CD4-positive, CD25-positive, alpha-beta regulatory T cell (primary cell): ENCODE data around the gene UNC5B. TPM values are rescaled to one million over a fixed set of nuclear protein-coding genes. Genes with fewer than 3 reads are reported as not detected.
A peak's percentile ranks its signal among the peaks of the same experiment; 100 is the strongest.

Experiments used
- ATAC-seq, 2 donors: fragments of 150-1000 bp; cut with Tn5 transposase; one replicate each; pipeline ENCODE4 v1.10.0; 2021; ENCODE audit warnings: low read depth in 2 of 2, moderate number of reproducible peaks in 2 of 2, moderate library complexity in 1 of 2
- DNase-seq, 3 donors: peaks; one replicate each; pipeline versions ENCODE4 v3.0.0 to v3.0.0-alpha.2; 2012 to 2022; ENCODE audit warnings: mixed read lengths in 1 of 3
- H3K27ac ChIP-seq: one replicate; pipeline ENCODE4 v1.7.0; 2013; ENCODE audit warnings: mild to moderate bottlenecking, low read length; ENCODE audit not compliant: insufficient read depth, poor library complexity, severe bottlenecking
- H3K27me3 ChIP-seq: one replicate; pipeline ENCODE4 v1.7.0; 2013; ENCODE audit warnings: low read length; ENCODE audit not compliant: control insufficient read depth, insufficient read depth
- H3K36me3 ChIP-seq: one replicate; pipeline ENCODE4 v1.7.0; 2013; ENCODE audit warnings: mild to moderate bottlenecking, low read length, moderate library complexity; ENCODE audit not compliant: control insufficient read depth, insufficient read depth
- H3K4me1 ChIP-seq: 2 replicates; pipeline ENCODE4 v1.7.0; 2013; ENCODE audit warnings: mild to moderate bottlenecking, low read length; ENCODE audit not compliant: insufficient read depth, control insufficient read depth, poor library complexity, severe bottlenecking
- H3K4me3 ChIP-seq: one replicate; pipeline ENCODE4 v1.7.0; 2013; ENCODE audit warnings: low read depth, mild to moderate bottlenecking, low read length, moderate library complexity
- H3K9me3 ChIP-seq, 2 experiments: 1 replicate in 1 of 2; 2 replicates in 1 of 2; pipeline ENCODE4 v1.7.0; 2013; ENCODE audit warnings: low read length in 2 of 2, mild to moderate bottlenecking in 1 of 2, moderate library complexity in 1 of 2; ENCODE audit not compliant: control insufficient read depth in 2 of 2
- H3K27ac Mint-ChIP-seq, 3 donors: one replicate each; pipeline ENCODE4 v1.8.0; 2020 to 2022; ENCODE audit warnings: mild to moderate bottlenecking in 3 of 3, mixed read lengths in 3 of 3, moderate library complexity in 2 of 3
- H3K27me3 Mint-ChIP-seq: one replicate; pipeline ENCODE4 v1.8.0; 2022; ENCODE audit warnings: mild to moderate bottlenecking, mixed read lengths
- H3K36me3 Mint-ChIP-seq: one replicate; pipeline ENCODE4 v1.8.0; 2020; ENCODE audit warnings: mixed read lengths
- H3K4me1 Mint-ChIP-seq, 4 donors: one replicate each; pipeline ENCODE4 v1.8.0; 2020 to 2022; ENCODE audit warnings: mixed read lengths in 4 of 4, mild to moderate bottlenecking in 1 of 4
- H3K4me3 Mint-ChIP-seq, 4 donors: one replicate each; pipeline ENCODE4 v1.8.0; 2020 to 2022; ENCODE audit warnings: mild to moderate bottlenecking in 4 of 4, mixed read lengths in 4 of 4, moderate library complexity in 3 of 4
- H3K9me3 Mint-ChIP-seq, 7 donors: one replicate each; pipeline ENCODE4 v1.8.0; 2020 to 2022; ENCODE audit warnings: mixed read lengths in 7 of 7, mild to moderate bottlenecking in 3 of 7, moderate library complexity in 2 of 7
- polyA plus RNA-seq, 4 donors: library from polyadenylated mRNA; unstranded; fragments of 300-500 nt; fragmentation: Illumina TruSeq; gene quantifications; one replicate each; pipeline ENCODE4 v1.2.3, GENCODE V29; 2021
- total RNA-seq: library from RNA; stranded (reverse); gene quantifications from one replicate; pipeline ENCODE4 v1.2.3, GENCODE V29; 2022

Gene UNC5B
- total and polyA plus RNA-seq, 5 donors from 2014 or later, result 0.07 TPM; not detected in 4

DNA sequence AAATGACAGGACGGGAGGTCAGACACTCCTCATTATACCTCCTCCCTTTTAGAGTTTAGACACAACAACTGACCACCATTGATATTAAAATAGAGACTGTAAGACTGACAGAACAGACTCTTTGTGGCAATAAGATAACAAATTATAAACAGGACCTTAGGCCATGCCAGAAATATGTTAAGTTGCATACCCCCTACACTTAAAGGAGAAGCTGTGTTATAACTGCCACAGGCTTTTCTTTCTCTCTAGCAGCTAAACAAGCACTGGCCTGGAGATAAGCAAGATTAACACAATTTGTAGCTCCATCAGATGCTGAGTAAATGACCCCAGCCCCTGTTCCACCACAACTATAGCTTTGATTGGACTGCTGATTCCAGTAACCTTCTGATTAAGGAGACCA lies 10.5 kb upstream of the UNC5B start:
- H3K4me1 Mint-ChIP-seq, result no peaks in the 10 kb centered on the region
- Histone ChIP-seq H3K9me3 (peaks cover 7 to 9% of the 10 kb centered on the region in 2 experiments), H3K4me1 (no peaks in the 10 kb centered on the region), H3K36me3 (no peaks in the 10 kb centered on the region), H3K27me3 (peaks cover 8% of the 10 kb centered on the region), H3K4me3 (no peak overlapping the region), H3K27ac (no peak overlapping the region)
- DNase-seq (no peak), ATAC-seq (no peak)
- H3K9me3 Mint-ChIP-seq, result peaks cover 0 to 20% (median 4%) of the 10 kb centered on the region in 7 donors
- H3K27me3 Mint-ChIP-seq, result peaks cover 10% of the 10 kb centered on the region
- no peak overlapping the region for H3K27ac Mint-ChIP-seq
- peaks cover 3% of the 10 kb centered on the region for H3K36me3 Mint-ChIP-seq
- H3K4me3 Mint-ChIP-seq, result no peak overlapping the region

DNA sequence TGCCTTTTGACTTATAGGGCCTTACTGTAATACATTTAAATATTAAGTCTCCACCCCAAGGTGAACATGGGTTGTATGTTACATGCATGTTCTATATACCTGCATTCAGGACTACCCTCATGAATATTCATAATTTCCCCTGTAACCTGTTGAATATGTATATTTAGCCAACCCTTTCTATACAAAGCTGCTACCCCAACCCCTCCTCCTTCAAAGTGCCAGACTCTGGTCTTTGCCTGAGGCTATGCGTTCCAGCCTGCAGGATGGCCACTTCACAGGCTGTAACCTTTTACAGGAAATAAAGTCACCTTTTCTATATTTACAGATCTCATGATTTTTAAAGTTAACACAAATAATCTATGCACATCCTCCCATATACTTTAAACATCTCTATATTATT lies 10.1 kb upstream of the UNC5B start:
- Histone ChIP-seq H3K4me1 (no peaks in the 10 kb centered on the region), H3K9me3 (peaks cover 7 to 9% of the 10 kb centered on the region in 2 experiments), H3K27me3 (peaks cover 9% of the 10 kb centered on the region), H3K36me3 (no peaks in the 10 kb centered on the region), H3K27ac (no peak overlapping the region), H3K4me3 (no peak overlapping the region)
- Mint-ChIP-seq H3K27ac (no peak overlapping the region), H3K36me3 (no peaks in the 10 kb centered on the region), H3K4me1 (no peaks in the 10 kb centered on the region), H3K4me3 (no peak overlapping the region), H3K27me3 (peaks cover 11% of the 10 kb centered on the region), H3K9me3 (peaks cover 0 to 17% (median 4%) of the 10 kb centered on the region in 7 donors)
- ATAC-seq, result no peak
- DNase-seq, result no peak

- H3K27ac ChIP-seq, result no peak overlapping the region
- no peaks in the 10 kb centered on the region for H3K36me3 Mint-ChIP-seq
- peaks cover 0 to 5% (median 0%) of the 10 kb centered on the region in 4 donors for H3K4me1 Mint-ChIP-seq
- H3K27me3 ChIP-seq, result peaks cover 10% of the 10 kb centered on the region
- H3K4me3 Mint-ChIP-seq, result no peak overlapping the region
- no peak overlapping the region for H3K4me3 ChIP-seq
- H3K27me3 Mint-ChIP-seq, result peaks cover 19% of the 10 kb centered on the region
- ATAC-seq, result no peak
- H3K9me3 Mint-ChIP-seq, result peaks cover 0 to 11% (median 3%) of the 10 kb centered on the region in 7 donors
- H3K27ac Mint-ChIP-seq, result no peak overlapping the region
- no peaks in the 10 kb centered on the region for H3K36me3 ChIP-seq
- no peak for DNase-seq
- no peaks in the 10 kb centered on the region for H3K4me1 ChIP-seq
- H3K9me3 ChIP-seq, result peaks cover 3% of the 10 kb centered on the region in 2 experiments
These were observed 9.2 kb upstream of the UNC5B start for GRCh38 chr10:71203124-71203523.

- Histone ChIP-seq H3K9me3 (no peaks in the 10 kb centered on the region), H3K36me3 (no peaks in the 10 kb centered on the region), H3K4me1 (no peaks in the 10 kb centered on the region), H3K4me3 (no peak overlapping the region), H3K27ac (no peak overlapping the region), H3K27me3 (peaks cover 10% of the 10 kb centered on the region)
- no peak overlapping the region for H3K27ac Mint-ChIP-seq
- DNase-seq (no peak), ATAC-seq (no peak)
- peaks cover 0 to 5% (median 2%) of the 10 kb centered on the region in 7 donors for H3K9me3 Mint-ChIP-seq
- H3K27me3 Mint-ChIP-seq, result peaks cover 24% of the 10 kb centered on the region
- peaks cover 0 to 5% (median 0%) of the 10 kb centered on the region in 4 donors for H3K4me1 Mint-ChIP-seq
- H3K36me3 Mint-ChIP-seq, result no peaks in the 10 kb centered on the region
- H3K4me3 Mint-ChIP-seq, result no peak overlapping the region
These were observed 8.7 kb upstream of the UNC5B start for GRCh38 chr10:71203716-71204115.

GRCh38 chr10:71204746-71205145 lies 7.6 kb upstream of the UNC5B start:
- ATAC-seq, result no peak
- peaks cover 34% of the 10 kb centered on the region for H3K27me3 Mint-ChIP-seq
- no peaks in the 10 kb centered on the region for H3K36me3 Mint-ChIP-seq
- Histone ChIP-seq H3K36me3 (no peaks in the 10 kb centered on the region), H3K4me1 (peaks cover 4% of the 10 kb centered on the region), H3K4me3 (no peak overlapping the region), H3K27ac (no peak overlapping the region), H3K9me3 (no peaks in the 10 kb centered on the region), H3K27me3 (peaks cover 12% of the 10 kb centered on the region)
- H3K4me3 Mint-ChIP-seq, result no peak overlapping the region
- no peak overlapping the region for H3K27ac Mint-ChIP-seq
- no peak for DNase-seq
- H3K9me3 Mint-ChIP-seq, result no peaks in the 10 kb centered on the region
- H3K4me1 Mint-ChIP-seq, result peaks cover 0 to 5% (median 0%) of the 10 kb centered on the region in 4 donors

GRCh38 chr10:71205468-71205867 lies 6.9 kb upstream of the UNC5B start:
- peaks cover 4% of the 10 kb centered on the region for H3K4me1 ChIP-seq
- H3K36me3 Mint-ChIP-seq, result no peaks in the 10 kb centered on the region
- H3K4me1 Mint-ChIP-seq, result peaks cover 0 to 5% (median under 1%) of the 10 kb centered on the region in 4 donors
- DNase-seq, result no peak
- peaks cover 42% of the 10 kb centered on the region for H3K27me3 Mint-ChIP-seq
- H3K4me3 ChIP-seq, result no peak overlapping the region
- no peak overlapping the region for H3K27ac Mint-ChIP-seq
- H3K27me3 ChIP-seq, result peaks cover 14% of the 10 kb centered on the region
- no peaks in the 10 kb centered on the region for H3K9me3 Mint-ChIP-seq
- H3K4me3 Mint-ChIP-seq, result no peak overlapping the region
- H3K9me3 ChIP-seq, result no peaks in the 10 kb centered on the region
- no peaks in the 10 kb centered on the region for H3K36me3 ChIP-seq
- ATAC-seq, result no peak
- H3K27ac ChIP-seq, result no peak overlapping the region

- H3K27ac Mint-ChIP-seq, result no peak overlapping the region
- Histone ChIP-seq H3K9me3 (no peaks in the 10 kb centered on the region), H3K27me3 (peaks cover 24% of the 10 kb centered on the region), H3K4me1 (peaks cover 6% of the 10 kb centered on the region), H3K27ac (no peak overlapping the region), H3K36me3 (no peaks in the 10 kb centered on the region), H3K4me3 (no peak overlapping the region)
- no peaks in the 10 kb centered on the region for H3K36me3 Mint-ChIP-seq
- DNase-seq (no peak), ATAC-seq (no peak)
- peaks cover 54% of the 10 kb centered on the region for H3K27me3 Mint-ChIP-seq
- H3K4me1 Mint-ChIP-seq, result peaks cover 0 to 9% (median 4%) of the 10 kb centered on the region in 4 donors
- no peaks in the 10 kb centered on the region for H3K9me3 Mint-ChIP-seq
- no peak overlapping the region for H3K4me3 Mint-ChIP-seq
These were observed 5.5 kb upstream of the UNC5B start for GRCh38 chr10:71206911-71207310.

- H3K9me3 ChIP-seq, result no peaks in the 10 kb centered on the region
- H3K27me3 ChIP-seq, result peaks cover 25% of the 10 kb centered on the region
- no peak overlapping the region for H3K4me3 ChIP-seq
- ATAC-seq, result no peak
- H3K4me1 Mint-ChIP-seq, result peaks cover 0 to 10% (median 6%) of the 10 kb centered on the region in 4 donors
- no peaks in the 10 kb centered on the region for H3K9me3 Mint-ChIP-seq
- DNase-seq, result no peak
- no peaks in the 10 kb centered on the region for H3K36me3 Mint-ChIP-seq
- no peak overlapping the region for H3K27ac ChIP-seq
- peak overlapping the region in 1 of 4 donors; percentile 24 for H3K4me3 Mint-ChIP-seq
- peak overlapping the region in 1 of 3 donors; percentile 17 for H3K27ac Mint-ChIP-seq
- peaks cover 9% of the 10 kb centered on the region for H3K4me1 ChIP-seq
- peaks cover 55% of the 10 kb centered on the region for H3K27me3 Mint-ChIP-seq
- H3K36me3 ChIP-seq, result no peaks in the 10 kb centered on the region
These were observed 4.8 kb upstream of the UNC5B start for GRCh38 chr10:71207578-71207977.
